Measurements from ENCODE around the gene WFIKKN1.

Gene WFIKKN1

DNA sequence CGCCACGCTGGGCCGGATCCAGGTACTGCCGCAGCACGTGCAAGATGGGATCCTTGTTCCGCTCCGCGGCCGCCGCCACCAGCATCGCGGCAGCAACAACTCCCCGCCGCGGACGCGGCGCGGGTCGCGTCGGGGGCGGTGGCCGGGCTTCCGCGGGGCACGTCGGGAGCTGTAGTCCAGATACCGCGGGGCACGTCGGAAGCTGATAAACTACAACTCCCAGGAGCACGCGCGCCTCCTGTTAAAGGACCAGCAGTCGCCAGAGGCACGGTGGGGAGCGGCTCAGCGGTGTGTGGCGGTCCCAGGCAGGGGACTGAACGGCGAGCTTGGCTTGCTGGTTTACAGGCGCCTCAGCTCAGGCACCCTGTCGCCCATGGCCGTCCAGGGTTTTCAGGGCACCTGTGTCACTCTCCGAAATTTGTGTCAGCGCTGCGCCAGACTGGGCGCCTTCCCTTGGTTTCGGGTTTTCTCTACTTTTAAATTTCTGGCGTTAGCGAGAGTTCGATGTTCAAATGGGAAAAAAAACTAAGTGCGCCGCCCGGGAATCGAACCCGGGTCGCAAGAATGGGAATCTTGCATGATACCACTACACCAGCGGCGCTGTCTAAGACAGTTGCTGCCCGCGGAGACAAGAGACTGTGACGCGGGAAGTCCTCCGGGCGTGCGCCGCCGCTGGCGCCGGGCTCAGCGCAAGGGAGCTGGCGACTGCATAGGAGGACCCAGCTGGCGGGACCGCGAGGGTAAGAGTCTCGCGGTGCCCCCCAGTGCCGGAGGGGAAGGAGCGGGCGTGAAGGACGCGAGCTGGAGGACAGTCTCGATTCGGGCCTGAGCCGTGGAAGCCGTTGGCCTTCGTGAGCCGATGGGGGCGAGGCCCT, 5.7 kb downstream of the WFIKKN1 start, which contains the start of gene METTL26:
METTL26 (minus strand) TSS at position 100 of the 875 bp plus-strand sequence; CDS start at position 85, 15 bp downstream.
- H3K4me3 Mint-ChIP-seq, result peak within 1 kb of the TSS; percentile 86
- H3K27me3 Mint-ChIP-seq, result no peaks in the 10 kb centered on the region
- no peaks in the 10 kb centered on the region for H3K36me3 Mint-ChIP-seq
- peaks cover 7% of the 10 kb centered on the region for H3K4me1 Mint-ChIP-seq (ENCODE audit: low read depth)
- peak within 1 kb of the TSS; percentile 97 for H3K27ac Mint-ChIP-seq
- no peaks in the 10 kb centered on the region for H3K9me3 Mint-ChIP-seq (ENCODE audit: low read depth)

DNA sequence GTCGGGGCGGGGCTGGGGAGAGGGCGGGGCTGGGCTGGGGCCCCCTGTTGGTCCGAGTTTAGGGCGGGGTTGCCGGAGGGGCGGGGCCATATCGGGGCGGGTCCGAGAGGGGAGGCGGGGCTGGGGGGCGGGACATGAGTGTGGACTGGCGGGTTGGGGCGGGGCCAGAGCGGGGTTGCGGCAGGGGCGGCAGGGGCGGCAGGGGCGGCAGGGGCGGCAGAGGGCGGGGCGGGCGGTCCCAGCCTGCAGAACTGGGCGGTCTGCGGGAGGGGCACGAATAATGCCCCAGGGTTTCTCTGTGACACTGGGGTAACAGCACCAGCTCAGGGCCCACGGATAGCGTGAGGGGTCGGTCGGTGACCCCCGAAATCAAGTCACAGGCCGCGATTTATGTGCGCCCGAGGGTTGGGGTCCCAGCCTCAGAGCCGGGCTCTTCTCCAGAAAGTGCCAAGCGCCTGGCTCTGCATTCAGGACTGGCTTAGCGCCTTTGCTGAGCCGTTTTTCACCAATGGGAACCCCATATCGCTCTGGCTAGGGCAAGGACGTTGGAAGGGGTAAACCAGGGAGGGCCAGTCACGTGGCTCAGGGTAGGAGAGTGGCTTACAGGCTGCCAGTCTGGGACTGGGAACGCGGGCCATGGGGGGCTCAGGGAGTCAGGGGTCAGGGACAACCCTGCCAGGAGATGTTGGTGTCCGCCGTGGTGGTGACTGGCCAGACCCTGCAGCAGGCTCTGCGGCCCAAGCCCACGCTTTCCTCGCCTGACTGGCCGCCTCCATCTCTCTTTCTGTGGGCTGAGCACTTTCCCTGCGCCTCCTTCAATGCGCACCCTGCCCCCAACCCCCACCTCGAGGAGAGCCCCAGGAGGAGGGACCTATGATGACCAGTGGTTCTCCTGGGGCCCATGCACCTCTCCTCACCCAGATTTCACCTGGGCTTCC, 6.6 kb downstream of the WFIKKN1 start:
- Mint-ChIP-seq H3K36me3 (no peaks in the 10 kb centered on the region), H3K27ac (peak overlapping the region; percentile 97), H3K27me3 (no peaks in the 10 kb centered on the region), H3K4me3 (peak overlapping the region; percentile 86), H3K4me1 (ENCODE audit: low read depth) (peaks cover 7% of the 10 kb centered on the region), H3K9me3 (ENCODE audit: low read depth) (no peaks in the 10 kb centered on the region)

DNA sequence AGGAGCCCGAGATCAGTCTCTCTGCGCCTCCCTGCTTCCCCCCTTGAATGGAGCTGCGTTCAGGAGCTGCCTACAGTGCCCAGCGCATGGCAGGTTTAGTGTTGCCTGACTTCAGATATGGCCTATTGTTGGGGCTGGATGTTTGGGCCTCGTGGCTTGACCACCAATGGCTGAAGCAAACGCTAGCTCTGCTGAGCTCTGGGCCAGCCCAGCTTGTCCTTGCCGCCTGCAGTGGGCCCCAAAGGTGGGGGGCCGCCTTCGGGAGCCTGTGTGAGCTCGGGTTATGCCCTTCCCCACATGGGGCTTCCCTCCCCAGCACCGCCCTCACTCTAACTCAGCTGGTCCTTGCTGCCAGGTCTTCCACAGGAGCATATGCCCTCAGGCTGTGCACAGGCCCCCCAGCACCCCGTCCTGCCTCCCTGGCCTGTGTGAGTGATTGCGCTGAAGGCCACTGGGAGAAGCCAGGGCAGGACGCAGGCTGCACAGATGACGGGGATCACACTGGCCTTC, 7.3 kb downstream of the WFIKKN1 start:
- H3K9me3 Mint-ChIP-seq (ENCODE audit: low read depth), result no peaks in the 10 kb centered on the region
- no peaks in the 10 kb centered on the region for H3K27me3 Mint-ChIP-seq
- peaks cover 9% of the 10 kb centered on the region for H3K4me1 Mint-ChIP-seq (ENCODE audit: low read depth)
- H3K36me3 Mint-ChIP-seq, result no peaks in the 10 kb centered on the region
- H3K27ac Mint-ChIP-seq, result no peak overlapping the region
- peak overlapping the region; percentile 13 for H3K4me3 Mint-ChIP-seq

DNA sequence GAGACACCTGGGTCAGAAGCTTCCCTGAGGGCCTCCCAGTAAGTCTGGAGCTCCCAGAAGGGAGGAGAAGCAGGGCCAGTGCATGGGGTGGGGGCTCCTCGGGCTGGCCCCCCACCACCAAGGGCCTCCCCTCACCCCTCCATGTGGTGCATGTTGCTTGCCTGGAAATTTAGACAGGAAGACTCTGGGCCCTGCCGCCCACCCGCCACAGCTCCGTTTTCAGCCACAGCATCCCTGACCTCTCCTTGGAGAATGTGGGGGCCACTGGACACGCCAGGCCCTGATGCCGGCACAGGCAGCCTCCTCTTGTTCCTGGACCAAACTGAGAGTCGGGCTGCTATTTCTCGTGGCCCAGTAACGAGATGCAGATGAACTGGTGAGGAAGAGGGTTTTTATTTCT, 8.1 kb downstream of the WFIKKN1 start:
- Mint-ChIP-seq H3K4me3 (no peak overlapping the region), H3K27ac (no peak overlapping the region), H3K9me3 (ENCODE audit: low read depth) (no peaks in the 10 kb centered on the region), H3K27me3 (no peaks in the 10 kb centered on the region), H3K36me3 (no peaks in the 10 kb centered on the region), H3K4me1 (ENCODE audit: low read depth) (peaks cover 11% of the 10 kb centered on the region)

DNA sequence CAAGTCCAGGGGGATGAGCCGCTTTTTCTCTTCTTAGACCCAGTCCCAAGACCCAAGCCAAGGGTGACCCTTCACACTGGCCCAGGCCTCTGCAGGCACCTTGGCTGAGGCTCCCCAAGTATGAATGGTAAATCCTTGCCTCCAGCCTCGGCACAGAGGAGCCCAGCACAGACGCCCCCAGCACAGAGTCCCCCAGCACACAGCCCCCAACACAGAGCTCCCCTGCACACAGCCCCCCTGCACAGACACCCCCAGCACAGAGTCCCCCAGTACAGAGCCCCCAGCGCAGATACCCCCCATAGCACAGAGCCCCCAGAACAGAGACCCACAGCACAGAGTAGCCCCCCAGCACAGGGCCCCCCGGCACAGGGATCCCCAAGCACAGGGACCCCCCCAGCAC, 9.8 kb downstream of the WFIKKN1 start:
- no peaks in the 10 kb centered on the region for H3K27me3 Mint-ChIP-seq
- no peaks in the 10 kb centered on the region for H3K9me3 Mint-ChIP-seq (ENCODE audit: low read depth)
- H3K4me3 Mint-ChIP-seq, result peak overlapping the region; percentile 49
- no peaks in the 10 kb centered on the region for H3K36me3 Mint-ChIP-seq
- peaks cover 19% of the 10 kb centered on the region for H3K4me1 Mint-ChIP-seq (ENCODE audit: low read depth)
- no peak overlapping the region for H3K27ac Mint-ChIP-seq

DNA sequence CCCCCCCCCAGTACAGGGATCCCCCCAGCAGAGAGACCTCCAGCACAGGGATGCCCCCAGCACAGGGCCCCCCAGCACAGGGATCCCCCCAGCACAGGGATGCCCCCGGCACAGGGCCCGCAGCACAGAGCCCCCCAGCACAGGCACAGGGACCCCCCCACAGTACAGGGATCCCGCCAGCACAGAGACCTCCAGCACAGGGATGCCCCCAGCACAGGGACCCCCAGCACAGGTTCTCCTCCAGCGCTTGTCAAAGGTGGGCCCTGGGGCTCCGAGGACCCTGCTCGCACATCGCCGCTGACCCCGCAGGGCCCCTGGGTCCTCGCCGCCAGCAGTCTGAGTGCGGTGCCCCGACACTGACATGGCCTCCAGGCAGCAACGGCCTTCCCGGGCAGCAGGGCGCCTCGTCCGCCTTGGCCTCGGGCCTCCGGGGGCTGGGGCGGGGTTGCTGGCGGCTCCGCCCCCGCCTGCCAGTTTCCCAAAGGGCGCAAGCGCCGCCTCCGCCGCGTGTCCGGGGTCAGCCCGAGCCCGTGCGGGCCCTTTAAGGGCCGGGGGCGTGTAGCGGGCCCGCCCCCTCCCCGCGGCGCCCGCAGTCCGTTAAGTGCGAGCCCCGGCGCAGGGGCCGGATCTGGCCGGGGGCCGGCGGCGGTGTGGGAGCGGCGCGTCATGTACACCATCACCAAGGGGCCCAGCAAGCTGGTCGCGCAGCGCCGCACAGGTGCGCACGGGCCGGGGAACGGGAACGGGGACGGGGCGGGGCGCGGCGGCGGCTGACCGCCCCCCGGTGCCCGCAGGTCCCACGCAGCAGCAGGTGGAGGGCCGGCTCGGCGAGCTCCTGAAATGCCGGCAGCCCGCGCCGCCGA, 10.8 kb downstream of the WFIKKN1 start, which contains the start of gene MCRIP2:
MCRIP2 (plus strand) TSS at position 503 of the 863 bp plus-strand sequence; CDS start at position 667, 164 bp downstream.
- H3K27ac Mint-ChIP-seq, result peak within 1 kb of the TSS; percentile 16
- no peaks in the 10 kb centered on the region for H3K9me3 Mint-ChIP-seq (ENCODE audit: low read depth)
- no peaks in the 10 kb centered on the region for H3K27me3 Mint-ChIP-seq
- peaks cover 17% of the 10 kb centered on the region for H3K4me1 Mint-ChIP-seq (ENCODE audit: low read depth)
- peak within 1 kb of the TSS; percentile 78 for H3K4me3 Mint-ChIP-seq
- H3K36me3 Mint-ChIP-seq, result no peaks in the 10 kb centered on the region

DNA sequence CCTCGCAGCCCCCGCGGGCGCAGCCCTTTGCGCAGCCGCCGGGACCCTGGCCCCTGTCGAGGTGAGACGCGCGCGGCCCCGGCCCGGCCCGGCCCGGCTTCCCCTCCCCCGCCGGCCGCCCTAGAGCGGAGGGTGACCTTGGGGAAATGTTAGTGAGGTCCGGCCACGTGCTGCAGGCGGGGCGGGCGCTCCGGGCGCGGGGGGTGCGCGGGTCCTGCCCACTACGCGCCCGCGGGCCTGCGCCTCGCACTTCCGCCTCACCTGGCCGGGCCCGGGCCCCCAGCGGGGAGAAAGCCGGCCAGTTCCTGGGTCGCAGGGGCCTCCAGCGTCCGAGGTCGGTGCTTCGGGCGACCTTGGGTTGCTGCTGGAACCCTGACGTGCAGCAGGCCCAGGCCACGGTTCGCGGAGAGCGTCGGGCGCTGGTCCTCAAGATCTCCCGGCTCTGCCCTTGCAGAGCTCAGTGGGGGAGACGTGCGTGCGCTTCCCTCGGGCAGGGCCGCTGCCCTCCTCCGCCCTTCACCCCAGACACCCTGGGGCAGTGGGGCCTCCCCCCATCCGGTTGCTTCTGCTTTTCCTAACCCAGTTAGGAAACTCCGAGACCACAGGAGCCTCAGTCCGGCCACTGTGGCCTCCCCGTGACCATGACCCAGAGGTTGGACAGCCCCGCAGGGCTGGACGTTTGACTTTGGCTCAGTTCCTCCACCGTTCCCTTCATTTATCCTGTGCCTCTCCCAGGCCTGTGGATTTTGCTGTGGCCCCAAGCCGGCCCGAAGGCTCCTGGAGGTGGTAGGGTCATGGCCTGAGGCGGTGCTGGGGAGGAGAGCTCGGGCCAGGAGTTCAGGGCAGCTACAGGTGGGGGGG, 11.6 kb downstream of the WFIKKN1 start:
- Mint-ChIP-seq H3K27ac (peak overlapping the region; percentile 16), H3K4me1 (ENCODE audit: low read depth) (peaks cover 15% of the 10 kb centered on the region), H3K4me3 (peak overlapping the region; percentile 78), H3K36me3 (no peaks in the 10 kb centered on the region), H3K9me3 (ENCODE audit: low read depth) (no peaks in the 10 kb centered on the region), H3K27me3 (no peaks in the 10 kb centered on the region)

DNA sequence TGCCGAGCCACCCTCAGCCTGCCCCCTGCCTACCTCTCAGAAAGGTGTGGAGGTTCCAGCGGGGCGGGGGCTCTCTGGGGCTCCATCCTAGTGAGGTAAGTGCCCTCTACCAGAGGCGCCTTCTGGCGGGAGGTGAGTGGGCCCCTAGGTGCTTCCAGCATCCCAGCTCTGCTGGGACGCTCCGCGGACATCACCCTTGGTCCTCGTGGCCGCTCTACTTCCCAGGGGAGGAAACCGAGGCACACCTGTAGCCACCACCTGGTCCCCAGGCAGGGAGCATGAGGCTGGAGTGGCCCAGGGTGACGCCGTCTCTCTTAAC, 12.2 kb downstream of the WFIKKN1 start:
- peak overlapping the region; percentile 16 for H3K27ac Mint-ChIP-seq
- peak overlapping the region; percentile 78 for H3K4me3 Mint-ChIP-seq
- no peaks in the 10 kb centered on the region for H3K36me3 Mint-ChIP-seq
- no peaks in the 10 kb centered on the region for H3K27me3 Mint-ChIP-seq
- H3K4me1 Mint-ChIP-seq (ENCODE audit: low read depth), result peaks cover 17% of the 10 kb centered on the region
- no peaks in the 10 kb centered on the region for H3K9me3 Mint-ChIP-seq (ENCODE audit: low read depth)

DNA sequence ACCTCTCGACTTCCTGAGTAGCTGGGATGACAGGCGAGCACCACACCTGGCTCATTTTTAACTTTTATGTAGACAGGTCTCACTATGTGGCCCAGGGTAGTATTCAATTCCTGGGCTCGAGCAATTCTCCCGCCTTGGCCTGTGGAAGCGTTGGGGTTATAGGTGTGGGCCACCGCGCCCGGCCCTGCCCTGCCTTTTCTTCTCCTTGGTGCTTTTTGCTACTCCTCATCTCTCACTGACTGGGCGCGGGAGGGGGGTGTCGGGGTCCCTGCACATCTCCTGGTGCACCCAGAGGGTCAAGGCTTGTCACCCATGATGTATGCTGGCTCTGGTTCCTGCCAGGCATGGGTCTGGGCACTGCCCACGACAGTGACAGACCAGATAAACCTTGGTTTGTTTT, 13.8 kb downstream of the WFIKKN1 start:
- Mint-ChIP-seq H3K4me3 (peak overlapping the region; percentile 77), H3K36me3 (no peaks in the 10 kb centered on the region), H3K27me3 (no peaks in the 10 kb centered on the region), H3K4me1 (ENCODE audit: low read depth) (peaks cover 17% of the 10 kb centered on the region), H3K9me3 (ENCODE audit: low read depth) (no peaks in the 10 kb centered on the region), H3K27ac (peak overlapping the region; percentile 61)

DNA sequence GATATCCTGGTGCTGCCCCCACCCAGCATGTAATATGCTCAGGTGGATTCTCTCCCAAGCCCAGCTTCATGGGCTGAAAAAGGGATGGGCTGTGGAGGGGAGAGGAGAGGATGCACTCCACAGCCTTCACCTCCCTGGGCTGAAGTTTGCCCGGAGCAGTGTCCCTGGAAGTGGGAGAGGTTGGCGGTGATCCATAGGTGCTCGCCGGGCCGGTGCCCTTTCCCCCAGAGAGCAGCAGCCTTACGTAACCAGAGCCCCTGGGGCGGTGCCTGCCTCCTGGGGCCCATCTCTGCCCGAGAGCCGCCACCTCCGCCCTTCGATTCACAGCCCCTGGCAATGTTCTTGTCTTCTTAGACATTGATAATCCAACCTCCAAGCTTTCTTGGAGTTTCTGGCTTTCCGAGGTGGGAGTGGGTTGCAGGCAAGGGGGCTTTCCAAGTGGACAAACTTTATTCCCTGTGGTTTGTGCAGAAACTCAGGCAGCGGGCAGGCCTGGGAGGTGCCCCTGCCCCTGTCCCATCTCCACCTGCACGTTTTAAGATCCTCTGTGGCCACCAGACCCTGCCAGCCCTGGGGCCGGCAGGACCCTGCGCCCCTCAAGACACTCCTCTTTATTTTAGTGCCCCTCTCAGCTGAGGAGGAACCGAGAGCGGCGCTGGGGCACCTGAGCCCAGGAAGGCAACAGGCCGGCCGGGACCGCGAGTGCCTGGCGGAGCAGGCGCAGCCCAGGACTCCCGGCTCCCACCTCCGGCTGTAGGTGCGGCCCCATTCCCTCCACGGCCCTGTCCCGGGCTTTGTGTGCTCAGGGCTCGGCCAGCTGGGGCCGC, 15.3 kb downstream of the WFIKKN1 start:
- Mint-ChIP-seq H3K4me1 (ENCODE audit: low read depth) (peaks cover 17% of the 10 kb centered on the region), H3K4me3 (no peak overlapping the region), H3K27ac (no peak overlapping the region), H3K27me3 (no peaks in the 10 kb centered on the region), H3K36me3 (no peaks in the 10 kb centered on the region), H3K9me3 (ENCODE audit: low read depth) (no peaks in the 10 kb centered on the region)

DNA sequence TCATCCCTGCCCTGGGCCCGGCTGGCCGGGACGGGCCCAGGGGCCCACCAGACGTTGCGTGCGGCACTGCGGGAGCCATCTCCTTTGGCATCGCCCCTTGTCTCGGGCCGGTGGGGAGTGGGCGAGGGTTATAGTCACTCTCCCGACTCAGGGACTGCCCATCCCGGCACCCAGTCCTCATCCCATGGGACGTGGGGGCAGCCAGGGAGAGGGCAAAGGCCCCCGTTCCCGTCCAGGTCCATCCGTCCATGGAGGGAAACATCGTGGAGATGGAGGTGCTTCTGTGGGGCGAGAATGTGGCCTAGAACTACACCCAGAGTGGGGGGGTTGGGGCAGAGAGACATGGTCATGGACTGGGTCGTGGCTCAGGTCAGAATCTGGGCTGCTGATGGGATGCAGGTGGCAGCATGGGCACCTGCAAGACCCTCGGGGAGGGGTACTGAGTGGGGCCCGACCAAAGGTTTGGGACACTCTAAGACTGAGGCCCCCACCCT, 15.9 kb downstream of the WFIKKN1 start:
- Mint-ChIP-seq H3K36me3 (no peaks in the 10 kb centered on the region), H3K4me3 (no peak overlapping the region), H3K4me1 (ENCODE audit: low read depth) (peaks cover 17% of the 10 kb centered on the region), H3K9me3 (ENCODE audit: low read depth) (no peaks in the 10 kb centered on the region), H3K27me3 (no peaks in the 10 kb centered on the region), H3K27ac (no peak overlapping the region)

DNA sequence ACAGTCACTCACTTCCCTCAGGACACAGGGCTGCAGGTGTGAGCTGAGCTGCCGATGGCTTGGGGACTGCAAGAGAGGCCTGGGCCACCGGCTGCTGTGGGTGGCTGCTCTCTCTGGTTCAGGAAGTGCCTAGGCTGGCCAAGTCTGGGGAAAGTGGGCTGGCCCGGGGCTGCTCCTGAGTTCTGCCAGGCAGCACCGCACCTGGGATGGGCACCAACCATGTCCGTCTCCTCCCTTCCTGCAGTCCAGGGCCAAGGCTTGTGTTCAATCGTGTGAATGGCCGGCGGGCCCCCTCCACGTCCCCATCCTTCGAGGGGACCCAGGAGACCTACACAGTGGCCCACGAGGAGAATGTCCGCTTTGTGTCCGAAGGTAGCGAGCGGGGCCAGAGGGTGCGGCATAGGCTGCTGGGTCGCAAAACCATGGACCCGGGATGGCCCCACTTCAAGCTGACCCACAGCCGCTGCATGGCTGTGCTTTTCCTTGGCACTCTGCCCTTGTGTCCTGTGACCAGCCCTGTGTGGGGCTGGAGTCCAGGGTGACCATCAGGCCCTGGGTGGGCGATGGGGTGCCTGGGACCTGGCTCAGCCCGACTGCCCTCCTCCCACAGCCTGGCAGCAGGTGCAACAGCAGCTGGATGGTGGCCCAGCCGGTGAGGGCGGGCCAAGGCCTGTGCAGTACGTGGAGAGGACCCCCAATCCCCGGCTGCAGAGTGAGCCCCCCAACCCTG, 16.6 kb downstream of the WFIKKN1 start:
- H3K4me1 Mint-ChIP-seq (ENCODE audit: low read depth), result peaks cover 17% of the 10 kb centered on the region
- H3K9me3 Mint-ChIP-seq (ENCODE audit: low read depth), result no peaks in the 10 kb centered on the region
- no peak overlapping the region for H3K27ac Mint-ChIP-seq
- no peaks in the 10 kb centered on the region for H3K36me3 Mint-ChIP-seq
- no peak overlapping the region for H3K4me3 Mint-ChIP-seq
- H3K27me3 Mint-ChIP-seq, result no peaks in the 10 kb centered on the region

Measured in activated naive CD8-positive, alpha-beta T cell (primary cell).